OCI-LY7 (cell line): Measurements from ENCODE around the gene SERINC5. TPM values are rescaled to one million over a fixed set of nuclear protein-coding genes. Genes with fewer than 3 reads are reported as not detected.

ENCODE experiments used
- BruUV-seq: library from RNA; stranded (reverse); fragments of 400-500 nt; replicated peaks from 2 replicates; lab custom pipeline; 2021; lab: Mats Ljungman, UMichigan
- CTCF ChIA-PET: fragments of 300-600 bp; sonication (Branson Sonifier 250); formaldehyde crosslinking; loops from one replicate; lab custom pipeline; 2022; ENCODE audit warnings: antibody characterized with exemption; ENCODE audit not compliant: unreplicated experiment; lab: Charles Lee
- POLR2A ChIA-PET: fragments of 300-600 bp; sonication (Branson Sonifier 250); formaldehyde crosslinking; loops from one replicate; lab custom pipeline; 2022; ENCODE audit warnings: antibody characterized with exemption; lab: Charles Lee
- DNase-seq: peaks from one replicate; pipeline ENCODE4 v3.0.0-alpha.2; 2015; ENCODE audit warnings: low spot score
- H2AFZ ChIP-seq: fragments of 200-600 bp; sonication (generic), shearing (Covaris generic); 2 replicates; pipeline ENCODE4 v1.6.1; 2014; ENCODE audit warnings: mild to moderate bottlenecking, antibody characterized with exemption, low read length, moderate library complexity
- H3K27ac ChIP-seq: fragments of 200-600 bp; sonication (generic); 2 replicates; pipeline ENCODE4 v1.5.1; 2014; ENCODE audit warnings: mixed run types, low read depth, mild to moderate bottlenecking, moderate library complexity, low read length, inconsistent platforms; ENCODE audit not compliant: poor library complexity, severe bottlenecking
- H3K36me3 ChIP-seq: fragments of 200-600 bp; sonication (generic); 2 replicates; pipeline ENCODE4 v1.6.1; 2014; ENCODE audit warnings: mild to moderate bottlenecking, antibody characterized with exemption, low read length, moderate library complexity, mixed read lengths; ENCODE audit not compliant: insufficient read depth
- H3K4me1 ChIP-seq: fragments of 200-600 bp; sonication (generic); 2 replicates; pipeline ENCODE4 v1.5.1; 2014; ENCODE audit warnings: mild to moderate bottlenecking, low read length; ENCODE audit not compliant: insufficient read depth, poor library complexity, severe bottlenecking
- H3K4me2 ChIP-seq: fragments of 200-600 bp; sonication (generic); 2 replicates; pipeline ENCODE4 v1.6.1; 2014; ENCODE audit warnings: mild to moderate bottlenecking, low read length
- H3K4me3 ChIP-seq: fragments of 200-600 bp; sonication (generic); 2 replicates; pipeline ENCODE4 v1.5.1; 2014; ENCODE audit warnings: mild to moderate bottlenecking, low read depth, low read length; ENCODE audit not compliant: poor library complexity, severe bottlenecking
- H3K79me2 ChIP-seq: fragments of 200-600 bp; sonication (generic); 2 replicates; pipeline ENCODE4 v1.6.1; 2016; ENCODE audit warnings: low read depth, mild to moderate bottlenecking, low read length, moderate library complexity, mixed read lengths; ENCODE audit not compliant: insufficient read depth
- H3K9me2 ChIP-seq: fragments of 200-600 bp; sonication (generic); 2 replicates; pipeline ENCODE4 v1.6.1; 2016; ENCODE audit warnings: mild to moderate bottlenecking, low read length, mixed read lengths; ENCODE audit not compliant: insufficient read depth
- H3K9me3 ChIP-seq: fragments of 200-600 bp; sonication (generic); 2 replicates; pipeline ENCODE4 v1.6.1; 2014; ENCODE audit warnings: mild to moderate bottlenecking, mixed run types, low read length, mixed read lengths
- H4K20me1 ChIP-seq: fragments of 200-600 bp; sonication (generic); 2 replicates; pipeline ENCODE4 v1.6.1; 2014; ENCODE audit warnings: mild to moderate bottlenecking, antibody characterized with exemption, low read length, moderate library complexity, mixed read lengths; ENCODE audit not compliant: insufficient read depth
- EZH2phosphoT487 ChIP-seq: fragments of 200-600 bp; sonication (generic); IDR thresholded peaks from 2 replicates; pipeline ENCODE4 v1.6.1; 2018; ENCODE audit warnings: low read depth, borderline replicate concordance, mild to moderate bottlenecking, mixed run types, antibody characterized with exemption, low read length, moderate library complexity, mixed read lengths
- intact Hi-C: fragments of 100-400 bp; cut with micrococcal nuclease; formaldehyde crosslinking; loops from one replicate; pipeline ENCODE4 v1.10.0; 2022; ENCODE audit not compliant: unreplicated experiment
- total RNA-seq, 2 experiments: library from RNA; depleted of rRNA in 1 of 2; stranded (reverse); fragments of >200 nt in 1 of 2; shearing (Covaris generic) in 1 of 2; gene quantifications; 2 replicates each; pipeline ENCODE4 v1.2.3, GENCODE V29; 2014 to 2022
- TF ChIP-seq, protein P1 (sequence below): fragments of 200-600 bp; sonication (generic); conservative IDR thresholded peaks from 2 replicates; pipeline ENCODE4 v1.5.1; 2014; ENCODE audit warnings: mild to moderate bottlenecking, antibody characterized with exemption, low read length, moderate library complexity, mixed read lengths

The SERINC5 gene
- total RNA-seq, 2 experiments from 2014 or later, result 31.2 to 87.9 TPM

DNA sequence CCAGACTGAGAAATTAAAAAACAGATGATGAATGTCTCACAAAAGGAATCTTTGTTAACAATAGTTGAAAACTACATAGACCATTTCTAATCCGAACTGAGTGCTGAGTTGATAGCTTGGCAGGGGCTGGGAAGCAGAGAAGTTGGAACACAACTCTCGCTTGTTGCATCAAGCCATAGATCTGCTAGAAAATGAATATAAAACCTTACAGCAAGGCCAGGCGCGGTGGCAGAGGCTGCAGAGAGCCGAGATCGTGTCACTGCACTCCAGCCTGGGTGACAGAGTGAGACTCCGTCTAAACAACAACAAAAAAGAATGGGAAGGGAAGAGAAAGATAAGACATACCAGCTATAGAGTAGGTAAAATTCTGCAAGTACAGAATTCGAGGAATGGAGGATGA is 35.9 kb upstream of the SERINC5 start:
- POLR2A ChIA-PET, result interaction anchor here (0.6 kb wide), 1 partner anchor 23 kb away, joined by 3 read pairs; no protein-coding TSS in a partner anchor
- no peaks in the 10 kb centered on the region for H3K79me2 ChIP-seq
- H3K9me3 ChIP-seq, result no peaks in the 10 kb centered on the region
- intact Hi-C loops, result no loop called here
- DNase-seq, result no peak
- no peaks in the 10 kb centered on the region for H3K9me2 ChIP-seq
- no peak overlapping the region for H2AFZ ChIP-seq
- H3K4me2 ChIP-seq, result no peak overlapping the region
- TF ChIP-seq, protein P1, sequence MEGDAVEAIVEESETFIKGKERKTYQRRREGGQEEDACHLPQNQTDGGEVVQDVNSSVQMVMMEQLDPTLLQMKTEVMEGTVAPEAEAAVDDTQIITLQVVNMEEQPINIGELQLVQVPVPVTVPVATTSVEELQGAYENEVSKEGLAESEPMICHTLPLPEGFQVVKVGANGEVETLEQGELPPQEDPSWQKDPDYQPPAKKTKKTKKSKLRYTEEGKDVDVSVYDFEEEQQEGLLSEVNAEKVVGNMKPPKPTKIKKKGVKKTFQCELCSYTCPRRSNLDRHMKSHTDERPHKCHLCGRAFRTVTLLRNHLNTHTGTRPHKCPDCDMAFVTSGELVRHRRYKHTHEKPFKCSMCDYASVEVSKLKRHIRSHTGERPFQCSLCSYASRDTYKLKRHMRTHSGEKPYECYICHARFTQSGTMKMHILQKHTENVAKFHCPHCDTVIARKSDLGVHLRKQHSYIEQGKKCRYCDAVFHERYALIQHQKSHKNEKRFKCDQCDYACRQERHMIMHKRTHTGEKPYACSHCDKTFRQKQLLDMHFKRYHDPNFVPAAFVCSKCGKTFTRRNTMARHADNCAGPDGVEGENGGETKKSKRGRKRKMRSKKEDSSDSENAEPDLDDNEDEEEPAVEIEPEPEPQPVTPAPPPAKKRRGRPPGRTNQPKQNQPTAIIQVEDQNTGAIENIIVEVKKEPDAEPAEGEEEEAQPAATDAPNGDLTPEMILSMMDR, result no peak
- TF ChIP-seq EZH2phosphoT487, result no peak
- H3K4me1 ChIP-seq, result no peaks in the 10 kb centered on the region
- no TSS peak for BruUV-seq
- H3K4me3 ChIP-seq, result no peak overlapping the region
- H3K36me3 ChIP-seq, result no peaks in the 10 kb centered on the region
- H3K27ac ChIP-seq, result no peak overlapping the region
- CTCF ChIA-PET, result no interaction called here
- H4K20me1 ChIP-seq, result no peaks in the 10 kb centered on the region

DNA sequence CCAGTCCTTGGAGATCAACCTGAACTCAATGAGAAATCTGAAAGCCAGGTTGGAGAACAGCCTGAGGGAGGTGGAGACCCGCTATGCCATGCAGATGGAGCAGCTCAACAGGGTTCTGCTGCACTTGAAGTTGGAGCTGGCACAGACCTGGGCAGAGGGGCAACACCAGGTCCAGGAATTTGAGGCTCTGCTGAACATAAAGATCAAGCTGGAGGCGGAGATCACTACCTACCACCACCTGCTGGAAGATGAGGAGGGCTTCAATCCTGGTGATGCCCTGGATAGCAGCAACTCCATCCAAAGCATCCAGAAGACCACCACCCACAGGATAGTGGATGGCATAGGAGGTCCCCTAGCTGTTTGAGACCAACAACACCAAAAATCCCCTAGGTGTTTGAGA is 33.5 kb upstream of the SERINC5 start:
- ChIA-PET CTCF (interaction anchor here (0.6 kb wide), 1 partner anchor 15 kb away, joined by 3 read pairs; no protein-coding TSS in a partner anchor), POLR2A (interaction anchor here (0.5 kb wide), 1 partner anchor 485 kb away, joined by 3 read pairs; no protein-coding TSS in a partner anchor)

DNA sequence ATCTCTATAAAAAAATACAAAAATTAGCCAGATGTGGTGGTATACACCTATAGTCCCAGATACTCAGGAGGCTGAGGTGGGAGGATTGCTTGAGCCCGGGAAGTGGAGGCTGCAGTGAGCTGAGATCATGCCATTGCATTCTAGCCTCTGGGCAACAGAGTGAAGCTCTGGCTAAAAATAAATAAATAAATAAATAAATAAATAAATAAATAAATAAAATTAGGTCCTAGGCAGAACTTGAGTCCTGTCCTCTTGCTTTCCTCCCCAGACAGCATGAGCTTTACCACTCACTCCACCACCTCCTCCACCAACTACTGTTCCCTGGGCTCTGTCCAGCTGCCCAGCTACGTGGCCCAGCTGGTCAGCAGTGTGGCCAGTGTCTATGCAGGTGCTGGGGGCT is 32.3 kb upstream of the SERINC5 start:
- ChIA-PET CTCF (no interaction called here), POLR2A (interaction anchor here (0.6 kb wide), 1 partner anchor 391 kb away, joined by 3 read pairs; no protein-coding TSS in a partner anchor)
- Histone ChIP-seq H3K4me1 (no peaks in the 10 kb centered on the region), H3K27ac (no peak overlapping the region), H3K36me3 (no peaks in the 10 kb centered on the region), H3K79me2 (no peaks in the 10 kb centered on the region), H3K9me3 (no peaks in the 10 kb centered on the region), H3K9me2 (no peaks in the 10 kb centered on the region), H4K20me1 (no peaks in the 10 kb centered on the region), H3K4me3 (no peak overlapping the region), H3K4me2 (no peak overlapping the region), H2AFZ (no peak overlapping the region)
- BruUV-seq, result no TSS peak
- no peak for DNase-seq
- TF ChIP-seq EZH2phosphoT487, result no peak
- TF ChIP-seq, protein P1, result no peak
- intact Hi-C loops, result no loop called here

More for the DNA sequence above, 33.5 kb upstream of the SERINC5 start:
- Histone ChIP-seq H3K36me3 (no peaks in the 10 kb centered on the region), H4K20me1 (no peaks in the 10 kb centered on the region), H3K9me2 (no peaks in the 10 kb centered on the region), H3K27ac (no peak overlapping the region), H2AFZ (no peak overlapping the region), H3K4me3 (no peak overlapping the region), H3K4me1 (no peaks in the 10 kb centered on the region), H3K79me2 (no peaks in the 10 kb centered on the region), H3K4me2 (no peak overlapping the region), H3K9me3 (no peaks in the 10 kb centered on the region)
- intact Hi-C loops, result no loop called here
- no peak for TF ChIP-seq EZH2phosphoT487
- TF ChIP-seq, protein P1, result no peak
- no peak for DNase-seq
- BruUV-seq, result no TSS peak
